IMR-90 (cell line): ENCODE results near the gene ARHGAP12. TPM values are rescaled to one million over a fixed set of nuclear protein-coding genes. Genes with fewer than 3 reads are reported as not detected.

Experiments
- NFE2L2 ChIP-seq: fragments of 150-350 bp; IDR thresholded peaks from 2 replicates; pipeline ENCODE4 v1.6.1; 2016; ENCODE audit warnings: low read depth, mild to moderate bottlenecking, low read length
- USF2 ChIP-seq: fragments of 150-350 bp; IDR thresholded peaks from 2 replicates; pipeline ENCODE4 v1.6.1; 2017; ENCODE audit warnings: mild to moderate bottlenecking, antibody characterized with exemption, low read length, low read depth
- polyA plus RNA-seq, 3 experiments: library from polyadenylated mRNA; depleted of rRNA; stranded (reverse); fragments of >200 nt; gene quantifications; 2 replicates each; pipeline ENCODE4 v1.2.3, GENCODE V29; 2012; ENCODE audit warnings: low replicate concordance in 1 of 3
- total RNA-seq: library from RNA; depleted of rRNA; stranded (reverse); fragments of >200 nt; gene quantifications from 2 replicates; pipeline ENCODE4 v1.2.3, GENCODE V29; 2012

The ARHGAP12 gene
- total and polyA plus RNA-seq, 2 of the 4 experiments (the other 2 are of a cell fraction), result 9.0 to 28.5 TPM

GRCh38 chr10:31929261-31930022 lies 811 bp upstream of the ARHGAP12 start (continued):
- TF ChIP-seq USF2 (no peak), NFE2L2 (no peak)
